Testis (tissue), 2 donors: ENCODE results near the gene SLC52A1.

ENCODE experiments used
- POLR2A ChIP-seq: fragments of 450-650 bp; IDR thresholded peaks from one replicate; pipeline ENCODE4 v1.6.1; 2017; ENCODE audit warnings: antibody characterized with exemption, mild to moderate bottlenecking, moderate library complexity
- TF ChIP-seq, protein P1 (sequence below), 3 experiments: fragments of 450-650 bp in 2 of 3; fragments of 200-600 bp in 1 of 3; sonication (generic) in 1 of 3; IDR thresholded peaks; one replicate each; pipeline ENCODE4 v1.5.1; 2016 to 2019; ENCODE audit warnings: antibody characterized with exemption in 3 of 3, mild to moderate bottlenecking in 2 of 3, moderate library complexity in 1 of 3

DNA sequence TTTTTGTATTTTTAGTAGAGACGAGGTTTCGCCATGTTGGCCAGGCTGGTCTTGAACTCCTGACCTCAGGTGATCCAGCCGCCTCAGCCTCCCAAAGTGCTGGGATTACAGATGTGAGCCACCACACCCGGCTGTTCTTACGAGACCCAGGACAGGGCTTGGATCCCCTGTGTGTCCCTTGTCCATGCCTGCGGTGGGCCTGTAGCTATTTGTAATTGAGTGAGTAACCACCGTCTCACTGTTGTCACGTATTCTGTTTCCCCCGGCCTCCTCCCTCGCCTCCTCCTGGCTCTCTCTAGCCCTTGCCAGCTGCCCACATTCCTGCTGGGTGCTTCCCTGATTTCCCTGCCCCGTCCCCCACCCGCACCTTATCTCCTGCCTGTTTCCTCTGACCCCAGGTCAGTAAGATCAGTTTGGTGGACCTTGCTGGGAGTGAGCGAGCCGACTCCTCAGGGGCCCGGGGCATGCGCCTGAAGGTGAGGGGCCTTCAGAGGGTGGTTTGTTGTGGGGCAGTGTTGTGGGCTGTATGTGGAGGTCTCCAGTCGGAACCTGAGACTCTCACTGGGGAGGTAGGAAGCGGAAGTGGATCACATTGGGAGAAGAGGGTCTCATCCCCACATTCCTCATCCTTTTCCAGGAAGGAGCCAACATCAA, 31.9 kb downstream of the SLC52A1 start:
- TF ChIP-seq, protein P1, sequence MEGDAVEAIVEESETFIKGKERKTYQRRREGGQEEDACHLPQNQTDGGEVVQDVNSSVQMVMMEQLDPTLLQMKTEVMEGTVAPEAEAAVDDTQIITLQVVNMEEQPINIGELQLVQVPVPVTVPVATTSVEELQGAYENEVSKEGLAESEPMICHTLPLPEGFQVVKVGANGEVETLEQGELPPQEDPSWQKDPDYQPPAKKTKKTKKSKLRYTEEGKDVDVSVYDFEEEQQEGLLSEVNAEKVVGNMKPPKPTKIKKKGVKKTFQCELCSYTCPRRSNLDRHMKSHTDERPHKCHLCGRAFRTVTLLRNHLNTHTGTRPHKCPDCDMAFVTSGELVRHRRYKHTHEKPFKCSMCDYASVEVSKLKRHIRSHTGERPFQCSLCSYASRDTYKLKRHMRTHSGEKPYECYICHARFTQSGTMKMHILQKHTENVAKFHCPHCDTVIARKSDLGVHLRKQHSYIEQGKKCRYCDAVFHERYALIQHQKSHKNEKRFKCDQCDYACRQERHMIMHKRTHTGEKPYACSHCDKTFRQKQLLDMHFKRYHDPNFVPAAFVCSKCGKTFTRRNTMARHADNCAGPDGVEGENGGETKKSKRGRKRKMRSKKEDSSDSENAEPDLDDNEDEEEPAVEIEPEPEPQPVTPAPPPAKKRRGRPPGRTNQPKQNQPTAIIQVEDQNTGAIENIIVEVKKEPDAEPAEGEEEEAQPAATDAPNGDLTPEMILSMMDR (IDR thresholded peaks at IDR 0.05): no peak
- no peak for TF ChIP-seq POLR2A
